Adrenal gland (tissue), 12 donors: Measurements from ENCODE around the gene DUOXA2. TPM values are rescaled to one million over a fixed set of nuclear protein-coding genes. Genes with fewer than 3 reads are reported as not detected.
"Not testable (repeated sequence)": the region's sequence is repeated elsewhere in the genome, so short reads cannot be mapped to it uniquely, and the experiment has no call there.

Experiments
- DNase-seq, 7 donors: peaks; one replicate each; pipeline ENCODE4 v3.0.0-alpha.2; 2019 to 2020
- H3K27ac ChIP-seq, 5 donors: fragments of 200-600 bp; sonication (generic) in 4 of 5; 1 replicate in 3 of 5; 2 replicates in 2 of 5; pipeline versions ENCODE4 v1.5.1 to v1.8.0; 2016 to 2020; ENCODE audit warnings: mild to moderate bottlenecking in 1 of 5
- H3K27me3 ChIP-seq: fragments of 200-600 bp; 2 replicates; pipeline ENCODE4 v1.8.0; 2021
- H3K36me3 ChIP-seq, 2 donors: fragments of 200-600 bp; replicated peaks in 1 of 2; 1 replicate in 1 of 2; 2 replicates in 1 of 2; pipeline versions ENCODE4 v1.5.1 to v1.8.0; 2018 to 2022
- H3K4me1 ChIP-seq, 2 donors: fragments of 200-600 bp; replicated peaks in 1 of 2; 1 replicate in 1 of 2; 2 replicates in 1 of 2; pipeline versions ENCODE4 v1.5.1 to v1.8.0; 2018 to 2021
- H3K4me3 ChIP-seq, 4 donors: fragments of 200-600 bp; sonication (generic) in 3 of 4; one replicate each; pipeline ENCODE4 v1.5.1; 2016 to 2018
- H3K9me3 ChIP-seq, 3 donors: fragments of 200-600 bp; sonication (generic) in 1 of 3; replicated peaks in 1 of 3; 1 replicate in 2 of 3; 2 replicates in 1 of 3; pipeline versions ENCODE4 v1.5.1 to v1.8.0; 2016 to 2021
- CTCF ChIP-seq, 6 experiments: fragments of 450-650 bp in 4 of 6; fragments of 200-600 bp in 2 of 6; sonication (generic) in 1 of 6; IDR thresholded peaks; 1 replicate in 5 of 6; 2 replicates in 1 of 6; pipeline versions ENCODE4 v1.5.1 to v1.8.0; 2016 to 2021; ENCODE audit warnings: antibody characterized with exemption in 6 of 6, mild to moderate bottlenecking in 2 of 6, moderate library complexity in 1 of 6
- POLR2A ChIP-seq, 2 donors: fragments of 450-650 bp; IDR thresholded peaks; one replicate each; pipeline ENCODE4 v1.6.1; 2017; ENCODE audit warnings: antibody characterized with exemption in 2 of 2, mild to moderate bottlenecking in 2 of 2, moderate library complexity in 1 of 2
- WGBS, 4 donors: extraction: QIAGEN DNeasy Blood & Tissue Kit in 2 of 4; methylation state at CpG; one replicate each; pipeline versions ENCODE4 v1.1.5 to v1.1.7; 2013 to 2017; 5-methylcytosine and 5-hydroxymethylcytosine counted together
- intact Hi-C, 2 donors: fragments of 100-400 bp; cut with DNase I; formaldehyde crosslinking; loops; one replicate each; pipeline versions ENCODE4 v1.14.1 to v1.15.0; 2022 to 2023
- polyA plus RNA-seq, 3 donors: library from polyadenylated mRNA; stranded (reverse); fragments of 200-250 nt in 2 of 3; fragments of 350-450 nt in 1 of 3; fragmentation: Illumina TruSeq in 1 of 3; extraction: RNeasy Lipid Tissue Mini Kit (QIAGEN cat#74804) in 1 of 3; gene quantifications; one replicate each; pipeline ENCODE4 v1.2.3, GENCODE V29; 2013 to 2014
- total RNA-seq, 9 donors: library from RNA; depleted of rRNA in 4 of 9; stranded (reverse); fragments of >200 nt in 4 of 9; fragments of 120-200 nt in 1 of 9; fragmentation: NEBNext Ultra II Directional in 1 of 9; extraction: Animal tissue kit (Norgen Biotek cat#: 25700) in 1 of 9; gene quantifications; one replicate each; pipeline versions ENCODE4 v1.1.0 to v1.2.4, GENCODE V29; 2013 to 2023
- donor health status: healthy with polysubstance abuse.
- donor health status: Bipolar disorder and iron deficiency.
- donor health status: DM: yes; HTN: yes; CAD: no.
- donor health status: DM: no; HTN: no; CAD: no.
- donor health status: DM: no; HTN: no; CAD: no.
- donor health status: DM: yes; HTN: yes; CAD: no.

Gene DUOXA2
- total and polyA plus RNA-seq, 12 donors: 0.11 to 4.1 (median 0.85) TPM; not detected in 4

- intact Hi-C loops: no loop called here
- Histone ChIP-seq H3K9me3 (no peaks in the 10 kb centered on the region), H3K27ac (no peak overlapping the region), H3K36me3 (no peaks in the 10 kb centered on the region), H3K4me3 (no peak overlapping the region), H3K27me3 (no peaks in the 10 kb centered on the region), H3K4me1 (no peaks in the 10 kb centered on the region)
- WGBS, 4 donors: 85 to 99% (median 91%) methylated on average over 3 to 6 of the region's 6 CpGs
- DNase-seq: no peak
- TF ChIP-seq POLR2A (IDR thresholded peaks at IDR 0.05): no peak
- TF ChIP-seq CTCF (IDR thresholded peaks at IDR 0.05): no peak
These were observed 11.9 kb upstream of the DUOXA2 start for GRCh38 chr15:45102226-45102625.

GRCh38 chr15:45104170-45104569, 10.0 kb upstream of the DUOXA2 start:
- H3K27me3 ChIP-seq, H3K4me3 ChIP-seq, H3K9me3 ChIP-seq, H3K4me1 ChIP-seq, H3K27ac ChIP-seq, DNase-seq, H3K36me3 ChIP-seq, intact Hi-C loops: not testable (repeated sequence)
- WGBS, 4 donors: 91 to 95% (median 94%) methylated on average over 5 to 9 of the region's 9 CpGs

GRCh38 chr15:45105586-45105985, 8.5 kb upstream of the DUOXA2 start:
- H3K27ac ChIP-seq: no peak overlapping the region
- TF ChIP-seq POLR2A (IDR thresholded peaks at IDR 0.05) (no peak), CTCF (IDR thresholded peaks at IDR 0.05) (no peak)
- H3K36me3 ChIP-seq: no peaks in the 10 kb centered on the region
- WGBS, 4 donors: 87 to 98% (median 92%) methylated on average over 8 to 11 of the region's 11 CpGs
- peaks cover 8% of the 10 kb centered on the region for H3K27me3 ChIP-seq
- intact Hi-C loops: no loop called here
- H3K4me1 ChIP-seq: no peaks in the 10 kb centered on the region
- peak in 1 of 7 donors; percentile 2 for DNase-seq
- H3K9me3 ChIP-seq: no peaks in the 10 kb centered on the region
- H3K4me3 ChIP-seq: no peak overlapping the region

- no peaks in the 10 kb centered on the region for H3K9me3 ChIP-seq
- no peak overlapping the region for H3K27ac ChIP-seq
- 78 to 84% (median 83%) methylated on average over 12 to 15 of the region's 15 CpGs for WGBS, 4 donors
- TF ChIP-seq CTCF (IDR thresholded peaks at IDR 0.05): no peak
- TF ChIP-seq POLR2A (IDR thresholded peaks at IDR 0.05): no peak
- H3K36me3 ChIP-seq: no peaks in the 10 kb centered on the region
- H3K27me3 ChIP-seq: peaks cover 8% of the 10 kb centered on the region
- no peaks in the 10 kb centered on the region for H3K4me1 ChIP-seq
- no peak overlapping the region for H3K4me3 ChIP-seq
- DNase-seq: peak in 1 of 7 donors; percentile 3
- intact Hi-C loops: no loop called here
These were observed 7.9 kb upstream of the DUOXA2 start for GRCh38 chr15:45106002-45106790.
